ENCODE results near the gene PFN3.
A peak's percentile ranks its signal among the peaks of the same experiment; 100 is the strongest.

PFN3 gene

DNA sequence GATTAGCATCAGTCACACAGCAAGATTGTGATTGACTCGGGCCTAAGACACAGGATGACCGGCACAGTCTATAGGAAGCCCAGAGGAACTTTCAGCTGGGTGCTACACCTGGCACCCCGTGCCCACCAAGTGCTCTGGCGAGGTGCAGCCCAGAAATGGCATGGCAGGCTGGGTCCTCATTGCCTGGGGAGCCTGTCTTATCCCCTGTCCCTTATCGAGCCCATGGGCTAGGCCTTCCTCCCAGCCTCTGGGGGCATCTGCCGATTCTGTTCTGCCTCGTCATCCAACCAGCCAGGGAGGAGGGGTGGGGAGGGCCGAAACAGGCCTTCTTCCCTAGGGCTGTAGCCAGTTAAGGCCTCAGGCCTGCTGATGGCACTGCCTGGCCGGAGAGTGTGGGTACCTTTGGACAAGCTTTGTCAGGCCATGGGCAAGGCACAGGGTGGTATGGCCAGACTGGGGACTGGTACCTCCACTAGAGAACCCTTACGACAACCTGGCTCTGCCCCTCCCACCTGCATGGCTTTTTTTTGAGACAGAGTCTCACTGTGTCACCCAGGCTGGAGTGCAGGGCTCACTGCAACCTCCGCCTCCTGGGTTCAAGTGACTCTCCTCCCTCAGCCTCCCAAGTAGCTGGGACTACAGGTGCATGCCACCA, 27.6 kb upstream of the PFN3 start:
- TF ChIP-seq, protein P1, sequence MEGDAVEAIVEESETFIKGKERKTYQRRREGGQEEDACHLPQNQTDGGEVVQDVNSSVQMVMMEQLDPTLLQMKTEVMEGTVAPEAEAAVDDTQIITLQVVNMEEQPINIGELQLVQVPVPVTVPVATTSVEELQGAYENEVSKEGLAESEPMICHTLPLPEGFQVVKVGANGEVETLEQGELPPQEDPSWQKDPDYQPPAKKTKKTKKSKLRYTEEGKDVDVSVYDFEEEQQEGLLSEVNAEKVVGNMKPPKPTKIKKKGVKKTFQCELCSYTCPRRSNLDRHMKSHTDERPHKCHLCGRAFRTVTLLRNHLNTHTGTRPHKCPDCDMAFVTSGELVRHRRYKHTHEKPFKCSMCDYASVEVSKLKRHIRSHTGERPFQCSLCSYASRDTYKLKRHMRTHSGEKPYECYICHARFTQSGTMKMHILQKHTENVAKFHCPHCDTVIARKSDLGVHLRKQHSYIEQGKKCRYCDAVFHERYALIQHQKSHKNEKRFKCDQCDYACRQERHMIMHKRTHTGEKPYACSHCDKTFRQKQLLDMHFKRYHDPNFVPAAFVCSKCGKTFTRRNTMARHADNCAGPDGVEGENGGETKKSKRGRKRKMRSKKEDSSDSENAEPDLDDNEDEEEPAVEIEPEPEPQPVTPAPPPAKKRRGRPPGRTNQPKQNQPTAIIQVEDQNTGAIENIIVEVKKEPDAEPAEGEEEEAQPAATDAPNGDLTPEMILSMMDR (IDR thresholded peaks at IDR 0.05; ENCODE audit: control insufficient read depth, insufficient read depth, low read depth, low read length, missing control alignments): no peak
- no peak for DNase-seq (ENCODE audit: low read depth)
- H3K4me3 ChIP-seq (ENCODE audit: control insufficient read depth, low read depth, low read length): no peak overlapping the region; the same call in 1 of the 2 replicates

DNA sequence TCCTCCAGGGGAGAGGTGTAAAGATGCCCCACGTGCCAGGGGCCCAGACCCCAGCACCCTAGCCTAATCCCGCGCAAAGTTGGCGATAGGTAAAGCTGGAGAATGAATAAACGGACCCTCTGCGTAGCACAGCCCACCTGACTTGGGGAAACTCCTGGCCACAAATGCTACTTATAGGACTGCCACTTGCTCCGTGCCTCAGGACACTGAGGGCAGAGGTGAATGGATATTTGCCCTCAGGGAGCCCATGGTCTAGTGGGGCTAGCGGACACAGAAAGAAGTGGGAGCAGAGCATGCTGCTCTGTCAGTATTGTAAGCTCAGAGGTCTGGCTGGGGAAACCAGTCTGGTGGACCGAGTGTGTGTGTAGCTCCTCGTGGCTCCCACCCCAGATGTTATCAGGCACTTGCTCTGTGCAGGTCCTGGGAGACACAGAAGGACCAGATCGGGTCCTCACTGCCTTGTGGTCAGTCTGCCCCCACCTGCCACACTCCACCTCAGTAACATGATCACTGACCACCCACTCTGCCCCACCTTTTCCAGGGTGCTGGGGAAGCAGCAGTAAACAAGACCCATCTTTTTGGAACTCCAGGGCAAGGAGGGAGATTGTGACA, 26.9 kb upstream of the PFN3 start:
- DNase-seq (ENCODE audit: low read depth): no peak
- TF ChIP-seq, protein P1 (IDR thresholded peaks at IDR 0.05; ENCODE audit: control insufficient read depth, insufficient read depth, low read depth, low read length, missing control alignments): no peak
- peak overlapping the region; percentile 86 for H3K4me3 ChIP-seq (ENCODE audit: control insufficient read depth, low read depth, low read length)

DNA sequence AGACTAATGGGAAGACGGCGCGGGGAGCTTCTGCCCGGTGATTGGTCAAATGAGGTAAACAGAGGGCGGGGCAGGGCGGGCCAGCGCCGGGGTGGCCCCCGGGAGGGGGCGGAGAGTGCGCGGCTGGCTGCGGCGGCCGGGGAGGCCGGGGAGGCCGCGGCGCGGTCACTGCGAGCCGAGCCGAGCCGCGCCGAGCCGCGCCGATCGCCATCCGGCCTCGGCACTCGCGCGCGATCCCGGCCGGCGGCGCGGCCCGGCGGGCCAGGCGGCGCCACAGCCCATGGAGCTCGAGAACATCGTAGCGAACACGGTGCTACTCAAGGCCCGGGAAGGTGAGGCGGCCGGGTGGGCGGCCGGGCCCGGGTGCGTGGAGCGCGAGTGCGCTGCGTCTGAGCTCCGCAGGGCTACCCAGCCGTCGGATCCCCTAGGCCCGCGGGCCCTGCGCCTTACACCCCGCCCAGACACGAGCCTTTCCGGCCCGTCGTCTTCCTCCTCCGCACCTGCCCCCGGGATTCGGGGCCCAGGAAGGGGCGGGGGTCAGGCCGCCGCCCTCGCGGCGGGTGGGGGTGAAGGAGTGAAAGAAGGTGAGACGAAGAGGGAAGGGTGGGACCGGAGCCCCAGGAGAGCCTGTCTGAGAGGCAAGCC, 26.2 kb upstream of the PFN3 start, which contains the start of gene GRK6:
GRK6 (plus strand) TSS at position 111 of the 645 bp plus-strand sequence; CDS start at position 281, 170 bp downstream.
- peak within 1 kb of the TSS; percentile 86 for H3K4me3 ChIP-seq (ENCODE audit: control insufficient read depth, low read depth, low read length)
- TF ChIP-seq, protein P1 (IDR thresholded peaks at IDR 0.05; ENCODE audit: control insufficient read depth, insufficient read depth, low read depth, low read length, missing control alignments): no peak

DNA sequence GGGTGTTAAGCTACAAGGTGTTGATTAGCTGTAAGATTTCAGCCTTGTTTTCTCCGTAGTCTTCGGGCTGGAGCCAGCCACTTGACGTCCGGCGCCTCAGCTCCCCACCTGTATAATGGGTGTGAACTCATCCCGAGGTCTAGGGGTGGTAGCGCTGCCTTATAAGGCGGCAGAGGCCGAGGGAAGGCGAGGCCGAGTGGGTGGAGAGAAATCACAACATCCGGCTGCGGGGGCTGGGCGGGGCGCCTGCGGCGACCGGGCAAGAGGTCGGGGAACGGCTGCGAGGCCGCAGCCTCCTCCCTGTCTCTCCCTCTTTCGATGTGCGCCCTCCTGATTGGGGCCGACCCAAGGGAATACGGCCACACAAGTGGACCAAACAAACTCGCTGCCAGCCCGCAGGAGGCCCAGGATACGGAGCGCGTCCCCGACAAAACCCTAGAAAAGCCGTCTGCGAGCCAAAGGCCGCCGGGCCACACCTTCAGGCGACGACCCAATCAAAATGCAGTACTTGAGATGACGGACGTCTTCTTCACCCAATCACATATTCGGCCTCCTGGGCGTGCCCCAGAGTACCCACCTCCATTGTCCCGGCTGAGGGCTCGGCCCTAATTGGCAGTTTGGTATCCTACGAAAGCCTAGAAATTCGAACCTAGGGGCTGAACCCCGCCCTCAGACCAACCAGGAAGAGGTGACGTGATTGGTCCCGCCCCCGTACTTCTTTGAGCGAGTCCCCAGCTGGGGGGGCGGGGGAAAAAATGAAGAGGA, 25.5 kb upstream of the PFN3 start:
- TF ChIP-seq, protein P1 (IDR thresholded peaks at IDR 0.05; ENCODE audit: control insufficient read depth, insufficient read depth, low read depth, low read length, missing control alignments): no peak
- H3K4me3 ChIP-seq (ENCODE audit: control insufficient read depth, low read depth, low read length): peak overlapping the region; percentile 62
- DNase-seq (ENCODE audit: low read depth): peak; percentile 100

More for the DNA sequence above, 26.2 kb upstream of the PFN3 start, which contains the start of gene GRK6:
- no peak for DNase-seq (ENCODE audit: low read depth)

DNA sequence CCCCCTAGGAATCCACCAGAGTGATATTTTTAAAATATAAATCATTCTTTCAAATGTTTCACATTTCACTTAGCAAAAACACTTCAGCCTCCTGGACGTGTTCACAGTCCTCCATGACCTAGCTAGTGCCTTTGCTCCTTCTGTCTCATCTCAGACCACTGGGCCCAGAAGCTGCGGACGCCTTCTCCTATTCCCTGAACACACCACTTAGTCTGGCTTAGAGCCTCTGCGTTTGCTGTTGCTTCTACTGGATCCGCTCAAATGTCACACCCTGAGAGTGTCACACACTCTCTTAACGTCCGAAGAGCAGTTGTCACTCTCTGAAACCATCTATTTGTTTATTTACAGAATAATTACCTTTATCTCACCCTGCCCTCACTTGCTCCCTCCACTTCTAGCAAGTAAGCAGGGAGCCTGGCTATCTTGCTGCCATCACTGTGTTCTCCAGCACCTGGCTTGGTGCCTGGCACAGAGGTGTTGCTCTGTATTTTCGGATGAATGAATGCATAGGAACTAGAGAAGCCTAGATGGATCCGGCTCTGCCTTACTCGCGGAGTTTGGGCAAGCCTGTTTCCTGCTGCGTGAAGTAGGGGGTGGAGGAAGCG, 24.8 kb upstream of the PFN3 start:
- DNase-seq (ENCODE audit: low read depth): no peak
- TF ChIP-seq, protein P1 (IDR thresholded peaks at IDR 0.05; ENCODE audit: control insufficient read depth, insufficient read depth, low read depth, low read length, missing control alignments): no peak
- H3K4me3 ChIP-seq (ENCODE audit: control insufficient read depth, low read depth, low read length): peak overlapping the region; percentile 62

DNA sequence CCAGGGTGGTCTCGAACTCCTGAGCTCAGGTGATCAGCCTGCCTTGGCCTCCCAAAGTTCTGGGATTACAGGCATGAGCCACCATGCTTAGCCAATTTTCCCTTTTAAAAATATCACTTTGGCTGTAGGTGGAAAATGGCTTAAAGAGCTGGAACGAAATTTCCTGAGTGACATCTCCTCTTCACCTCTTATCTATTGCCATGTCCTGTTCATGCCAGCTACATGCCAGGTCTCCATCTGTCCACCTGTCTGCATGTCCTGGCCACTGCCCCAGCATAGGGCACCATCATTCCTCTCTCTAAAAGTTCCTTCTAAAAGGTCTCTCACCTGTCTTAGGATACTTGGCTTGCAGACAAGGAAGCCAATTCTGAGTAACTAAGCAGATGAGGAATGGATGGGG, 23.2 kb upstream of the PFN3 start:
- no peak overlapping the region for H3K4me3 ChIP-seq (ENCODE audit: control insufficient read depth, low read depth, low read length)
- no peak for DNase-seq (ENCODE audit: low read depth)
- TF ChIP-seq, protein P1 (IDR thresholded peaks at IDR 0.05; ENCODE audit: control insufficient read depth, insufficient read depth, low read depth, low read length, missing control alignments): no peak

Measured in AG09309 (cell line).